ENCODE results near the gene NTM. TPM values are rescaled to one million over a fixed set of nuclear protein-coding genes. Genes with fewer than 3 reads are reported as not detected.

NTM gene
- total RNA-seq, 4 donors from 2014 or later, result 0.40 to 3.1 (median 2.1) TPM; not detected in 1

DNA sequence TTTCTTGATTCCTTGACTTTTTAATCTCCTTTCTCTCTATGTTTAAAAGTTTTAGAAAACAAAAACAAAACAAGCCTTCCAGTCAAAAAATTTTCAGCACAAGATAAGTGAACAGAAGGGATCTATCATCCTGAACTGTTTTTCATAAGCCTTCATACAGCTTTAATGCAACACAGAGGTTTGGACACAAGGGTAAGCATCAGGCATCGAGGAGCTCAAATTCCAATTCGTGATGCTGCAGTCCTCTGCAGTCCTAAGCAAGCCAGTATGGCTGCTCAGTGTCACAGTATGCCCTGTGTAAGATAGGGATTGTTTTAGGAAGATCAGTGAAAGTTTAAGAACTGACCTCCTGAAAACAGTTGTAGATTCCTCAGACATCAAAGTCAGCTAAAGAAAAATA, 740.9 kb downstream of the NTM start:
- no peak overlapping the region for H3K27ac ChIP-seq

DNA sequence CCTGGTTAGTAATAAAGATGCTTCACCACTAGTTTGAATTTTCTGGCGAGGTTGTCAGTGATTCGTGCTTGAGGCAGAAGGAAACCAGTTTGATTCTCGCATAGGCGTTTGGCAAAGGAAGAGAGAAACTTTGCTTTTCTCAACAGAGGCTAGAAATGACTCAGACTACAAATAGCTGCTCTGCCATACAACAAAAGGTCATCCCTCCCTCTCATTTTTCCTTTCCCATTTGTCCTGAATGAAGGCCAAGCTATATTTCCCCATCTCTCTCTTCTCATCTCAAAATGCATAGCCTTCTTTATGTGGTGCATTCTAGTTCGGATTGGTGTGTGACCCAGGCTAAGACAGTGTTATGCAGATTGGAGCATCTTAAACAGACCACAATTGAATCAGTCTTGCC, 741.4 kb downstream of the NTM start:
- intact Hi-C loops (cut with DNase I; ENCODE audit: low total_unique reads), result no loop called here
- Histone ChIP-seq H3K36me3 (no peaks in the 10 kb centered on the region), H3K27ac (no peak overlapping the region), H3K9me3 (no peaks in the 10 kb centered on the region), H3K4me1 (no peaks in the 10 kb centered on the region), H3K4me3 (no peak overlapping the region), H3K27me3 (no peaks in the 10 kb centered on the region)
- in situ Hi-C loops (cut with MboI; ENCODE audit: low pct_ligation_motif_present in 1 of 4, low pct_unique_long_range_greater_than_20kb in 1 of 4, low sequenced_read_pairs in 3 of 4), result no loop called here
- DNase-seq, result no peak
- no peak for TF ChIP-seq POLR2A (IDR thresholded peaks at IDR 0.05)
- TF ChIP-seq, protein P1, sequence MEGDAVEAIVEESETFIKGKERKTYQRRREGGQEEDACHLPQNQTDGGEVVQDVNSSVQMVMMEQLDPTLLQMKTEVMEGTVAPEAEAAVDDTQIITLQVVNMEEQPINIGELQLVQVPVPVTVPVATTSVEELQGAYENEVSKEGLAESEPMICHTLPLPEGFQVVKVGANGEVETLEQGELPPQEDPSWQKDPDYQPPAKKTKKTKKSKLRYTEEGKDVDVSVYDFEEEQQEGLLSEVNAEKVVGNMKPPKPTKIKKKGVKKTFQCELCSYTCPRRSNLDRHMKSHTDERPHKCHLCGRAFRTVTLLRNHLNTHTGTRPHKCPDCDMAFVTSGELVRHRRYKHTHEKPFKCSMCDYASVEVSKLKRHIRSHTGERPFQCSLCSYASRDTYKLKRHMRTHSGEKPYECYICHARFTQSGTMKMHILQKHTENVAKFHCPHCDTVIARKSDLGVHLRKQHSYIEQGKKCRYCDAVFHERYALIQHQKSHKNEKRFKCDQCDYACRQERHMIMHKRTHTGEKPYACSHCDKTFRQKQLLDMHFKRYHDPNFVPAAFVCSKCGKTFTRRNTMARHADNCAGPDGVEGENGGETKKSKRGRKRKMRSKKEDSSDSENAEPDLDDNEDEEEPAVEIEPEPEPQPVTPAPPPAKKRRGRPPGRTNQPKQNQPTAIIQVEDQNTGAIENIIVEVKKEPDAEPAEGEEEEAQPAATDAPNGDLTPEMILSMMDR (IDR thresholded peaks at IDR 0.05), result no peak
- TF ChIP-seq EP300 (IDR thresholded peaks at IDR 0.05; ENCODE audit: low read depth), result no peak
- TF ChIP-seq POLR2AphosphoS5 (IDR thresholded peaks at IDR 0.05), result no peak
- 52 to 74% methylated on average over 5 of the region's 5 CpGs for WGBS, 2 donors (ENCODE audit: low coverage in 1 of 2)

More for the DNA sequence above, 740.9 kb downstream of the NTM start:
- Histone ChIP-seq H3K9me3 (no peaks in the 10 kb centered on the region), H3K36me3 (no peaks in the 10 kb centered on the region), H3K4me1 (no peaks in the 10 kb centered on the region), H3K27me3 (no peaks in the 10 kb centered on the region), H3K4me3 (no peak overlapping the region)
- 45 to 55% methylated on average over 2 of the region's 2 CpGs for WGBS, 2 donors (ENCODE audit: low coverage in 1 of 2)
- intact Hi-C loops (cut with DNase I; ENCODE audit: low total_unique reads), result no loop called here
- in situ Hi-C loops (cut with MboI; ENCODE audit: low pct_ligation_motif_present in 1 of 4, low pct_unique_long_range_greater_than_20kb in 1 of 4, low sequenced_read_pairs in 3 of 4), result no loop called here
- DNase-seq, result no peak
- TF ChIP-seq, protein P1 (IDR thresholded peaks at IDR 0.05), result no peak
- no peak for TF ChIP-seq POLR2AphosphoS5 (IDR thresholded peaks at IDR 0.05)
- TF ChIP-seq POLR2A (IDR thresholded peaks at IDR 0.05), result no peak
- no peak for TF ChIP-seq EP300 (IDR thresholded peaks at IDR 0.05; ENCODE audit: low read depth)

DNA sequence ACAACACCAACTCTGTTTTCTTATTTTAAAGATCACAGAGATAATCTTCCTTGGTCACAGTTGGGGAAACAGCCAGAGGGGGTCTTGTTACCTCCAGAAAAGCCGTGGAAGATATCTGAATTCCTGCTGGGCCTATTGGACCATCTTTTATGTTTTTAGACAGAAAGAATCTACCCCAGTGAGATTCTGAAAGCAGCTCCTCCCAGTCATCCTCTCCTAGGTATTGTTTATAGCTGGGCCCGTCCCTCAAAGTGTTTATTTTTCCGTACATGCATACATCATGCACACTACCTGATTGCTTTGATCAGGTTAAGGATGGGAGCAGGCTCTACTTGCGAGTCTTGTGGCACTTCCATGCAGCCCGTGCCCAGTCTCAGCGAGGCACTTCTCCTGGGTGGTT, 742.4 kb downstream of the NTM start:
- no peak overlapping the region for H3K27ac ChIP-seq
- no peak overlapping the region for H3K4me3 ChIP-seq
- intact Hi-C loops (cut with DNase I; ENCODE audit: low total_unique reads), result no loop called here
- H3K27me3 ChIP-seq, result no peaks in the 10 kb centered on the region
- DNase-seq, result no peak
- no peaks in the 10 kb centered on the region for H3K9me3 ChIP-seq
- H3K4me1 ChIP-seq, result no peaks in the 10 kb centered on the region
- no peaks in the 10 kb centered on the region for H3K36me3 ChIP-seq
- TF ChIP-seq, protein P1 (IDR thresholded peaks at IDR 0.05), result no peak
- TF ChIP-seq EP300 (IDR thresholded peaks at IDR 0.05; ENCODE audit: low read depth) (no peak), POLR2AphosphoS5 (IDR thresholded peaks at IDR 0.05) (no peak), POLR2A (IDR thresholded peaks at IDR 0.05) (no peak)
- in situ Hi-C loops (cut with MboI; ENCODE audit: low pct_ligation_motif_present in 1 of 4, low pct_unique_long_range_greater_than_20kb in 1 of 4, low sequenced_read_pairs in 3 of 4), result no loop called here
- 50 to 72% methylated on average over 1 to 6 of the region's 6 CpGs for WGBS, 2 donors (ENCODE audit: low coverage in 1 of 2)

DNA sequence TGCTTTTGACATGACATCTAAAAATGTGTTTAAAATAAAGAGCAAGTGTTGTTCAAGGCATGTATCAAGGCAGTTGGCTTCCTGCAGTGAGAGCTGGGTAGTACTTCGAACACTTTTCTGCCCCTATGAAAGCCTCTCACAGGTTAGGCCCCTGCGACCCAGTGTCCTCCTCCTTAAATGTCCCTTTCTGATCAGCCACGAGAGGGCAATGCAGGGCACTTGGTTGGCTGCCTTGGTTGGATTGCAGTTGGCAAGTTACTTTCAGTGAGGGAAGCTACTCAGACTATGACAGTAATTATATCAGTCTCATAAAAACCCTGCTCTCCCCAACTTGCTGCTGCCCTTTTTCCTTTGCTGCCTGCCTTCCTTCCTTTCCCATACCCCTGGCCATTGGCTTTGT, 743.8 kb downstream of the NTM start:
- Histone ChIP-seq H3K27ac (no peak overlapping the region), H3K27me3 (no peaks in the 10 kb centered on the region), H3K36me3 (no peaks in the 10 kb centered on the region), H3K4me3 (no peak overlapping the region), H3K4me1 (no peaks in the 10 kb centered on the region), H3K9me3 (no peaks in the 10 kb centered on the region)
- intact Hi-C loops (cut with DNase I; ENCODE audit: low total_unique reads) (no loop called here), in situ Hi-C loops (cut with MboI; ENCODE audit: low pct_ligation_motif_present in 1 of 4, low pct_unique_long_range_greater_than_20kb in 1 of 4, low sequenced_read_pairs in 3 of 4) (no loop called here)
- TF ChIP-seq POLR2A (IDR thresholded peaks at IDR 0.05) (no peak), POLR2AphosphoS5 (IDR thresholded peaks at IDR 0.05) (no peak), EP300 (IDR thresholded peaks at IDR 0.05; ENCODE audit: low read depth) (no peak)
- TF ChIP-seq, protein P1 (IDR thresholded peaks at IDR 0.05), result no peak
- DNase-seq, result peak; percentile 18
- WGBS, 2 donors (ENCODE audit: low coverage in 1 of 2), result 29 to 30% methylated on average over 1 to 3 of the region's 3 CpGs

Data from transverse colon (tissue), 4 donors.